ENCODE results near the gene PRR5L.

The PRR5L gene

DNA sequence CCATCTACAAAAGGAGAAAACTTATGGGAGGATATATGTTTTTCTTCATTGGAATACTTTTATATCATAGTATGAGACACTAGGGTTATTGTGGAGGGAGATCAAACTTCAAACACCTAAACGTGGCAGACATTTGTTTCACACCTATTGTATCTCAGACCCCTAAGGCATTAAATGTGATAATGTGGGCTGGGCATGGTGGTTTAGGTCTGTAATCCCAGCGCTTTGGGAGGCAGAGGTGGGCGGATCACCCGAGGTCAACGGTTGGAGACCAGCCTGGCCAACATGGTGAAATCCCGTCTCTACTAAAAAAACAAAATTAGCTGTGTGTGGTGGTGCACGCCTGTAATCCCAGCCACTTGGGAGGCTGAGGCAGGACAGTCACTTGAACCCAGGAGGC, 75.5 kb downstream of the PRR5L start:
- H3K27ac ChIP-seq (replicated peaks): no peak overlapping the region
- H3K4me3 ChIP-seq (replicated peaks; ENCODE audit: insufficient read depth, low read length): no peak overlapping the region
- TF ChIP-seq, protein P1, sequence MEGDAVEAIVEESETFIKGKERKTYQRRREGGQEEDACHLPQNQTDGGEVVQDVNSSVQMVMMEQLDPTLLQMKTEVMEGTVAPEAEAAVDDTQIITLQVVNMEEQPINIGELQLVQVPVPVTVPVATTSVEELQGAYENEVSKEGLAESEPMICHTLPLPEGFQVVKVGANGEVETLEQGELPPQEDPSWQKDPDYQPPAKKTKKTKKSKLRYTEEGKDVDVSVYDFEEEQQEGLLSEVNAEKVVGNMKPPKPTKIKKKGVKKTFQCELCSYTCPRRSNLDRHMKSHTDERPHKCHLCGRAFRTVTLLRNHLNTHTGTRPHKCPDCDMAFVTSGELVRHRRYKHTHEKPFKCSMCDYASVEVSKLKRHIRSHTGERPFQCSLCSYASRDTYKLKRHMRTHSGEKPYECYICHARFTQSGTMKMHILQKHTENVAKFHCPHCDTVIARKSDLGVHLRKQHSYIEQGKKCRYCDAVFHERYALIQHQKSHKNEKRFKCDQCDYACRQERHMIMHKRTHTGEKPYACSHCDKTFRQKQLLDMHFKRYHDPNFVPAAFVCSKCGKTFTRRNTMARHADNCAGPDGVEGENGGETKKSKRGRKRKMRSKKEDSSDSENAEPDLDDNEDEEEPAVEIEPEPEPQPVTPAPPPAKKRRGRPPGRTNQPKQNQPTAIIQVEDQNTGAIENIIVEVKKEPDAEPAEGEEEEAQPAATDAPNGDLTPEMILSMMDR (IDR thresholded peaks at IDR 0.05; ENCODE audit: insufficient read depth, low read length): no peak
- TF ChIP-seq POLR2AphosphoS5 (IDR thresholded peaks at IDR 0.05; ENCODE audit: low read depth): no peak
- TF ChIP-seq, protein P2, sequence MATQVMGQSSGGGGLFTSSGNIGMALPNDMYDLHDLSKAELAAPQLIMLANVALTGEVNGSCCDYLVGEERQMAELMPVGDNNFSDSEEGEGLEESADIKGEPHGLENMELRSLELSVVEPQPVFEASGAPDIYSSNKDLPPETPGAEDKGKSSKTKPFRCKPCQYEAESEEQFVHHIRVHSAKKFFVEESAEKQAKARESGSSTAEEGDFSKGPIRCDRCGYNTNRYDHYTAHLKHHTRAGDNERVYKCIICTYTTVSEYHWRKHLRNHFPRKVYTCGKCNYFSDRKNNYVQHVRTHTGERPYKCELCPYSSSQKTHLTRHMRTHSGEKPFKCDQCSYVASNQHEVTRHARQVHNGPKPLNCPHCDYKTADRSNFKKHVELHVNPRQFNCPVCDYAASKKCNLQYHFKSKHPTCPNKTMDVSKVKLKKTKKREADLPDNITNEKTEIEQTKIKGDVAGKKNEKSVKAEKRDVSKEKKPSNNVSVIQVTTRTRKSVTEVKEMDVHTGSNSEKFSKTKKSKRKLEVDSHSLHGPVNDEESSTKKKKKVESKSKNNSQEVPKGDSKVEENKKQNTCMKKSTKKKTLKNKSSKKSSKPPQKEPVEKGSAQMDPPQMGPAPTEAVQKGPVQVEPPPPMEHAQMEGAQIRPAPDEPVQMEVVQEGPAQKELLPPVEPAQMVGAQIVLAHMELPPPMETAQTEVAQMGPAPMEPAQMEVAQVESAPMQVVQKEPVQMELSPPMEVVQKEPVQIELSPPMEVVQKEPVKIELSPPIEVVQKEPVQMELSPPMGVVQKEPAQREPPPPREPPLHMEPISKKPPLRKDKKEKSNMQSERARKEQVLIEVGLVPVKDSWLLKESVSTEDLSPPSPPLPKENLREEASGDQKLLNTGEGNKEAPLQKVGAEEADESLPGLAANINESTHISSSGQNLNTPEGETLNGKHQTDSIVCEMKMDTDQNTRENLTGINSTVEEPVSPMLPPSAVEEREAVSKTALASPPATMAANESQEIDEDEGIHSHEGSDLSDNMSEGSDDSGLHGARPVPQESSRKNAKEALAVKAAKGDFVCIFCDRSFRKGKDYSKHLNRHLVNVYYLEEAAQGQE (IDR thresholded peaks at IDR 0.05; ENCODE audit: insufficient replicate concordance, low read depth): no peak
- no peak for TF ChIP-seq SPI1 (IDR thresholded peaks at IDR 0.05; ENCODE audit: borderline replicate concordance, low read depth)
- no peak for TF ChIP-seq GABPA (IDR thresholded peaks at IDR 0.05; ENCODE audit: low read depth)
- H3K27me3 ChIP-seq (ENCODE audit: insufficient read depth, poor library complexity, severe bottlenecking): peaks cover 26% of the 10 kb centered on the region
- DNase-seq (ENCODE audit: low read depth in 1 of 2, low spot score in 1 of 2): no peak

DNA sequence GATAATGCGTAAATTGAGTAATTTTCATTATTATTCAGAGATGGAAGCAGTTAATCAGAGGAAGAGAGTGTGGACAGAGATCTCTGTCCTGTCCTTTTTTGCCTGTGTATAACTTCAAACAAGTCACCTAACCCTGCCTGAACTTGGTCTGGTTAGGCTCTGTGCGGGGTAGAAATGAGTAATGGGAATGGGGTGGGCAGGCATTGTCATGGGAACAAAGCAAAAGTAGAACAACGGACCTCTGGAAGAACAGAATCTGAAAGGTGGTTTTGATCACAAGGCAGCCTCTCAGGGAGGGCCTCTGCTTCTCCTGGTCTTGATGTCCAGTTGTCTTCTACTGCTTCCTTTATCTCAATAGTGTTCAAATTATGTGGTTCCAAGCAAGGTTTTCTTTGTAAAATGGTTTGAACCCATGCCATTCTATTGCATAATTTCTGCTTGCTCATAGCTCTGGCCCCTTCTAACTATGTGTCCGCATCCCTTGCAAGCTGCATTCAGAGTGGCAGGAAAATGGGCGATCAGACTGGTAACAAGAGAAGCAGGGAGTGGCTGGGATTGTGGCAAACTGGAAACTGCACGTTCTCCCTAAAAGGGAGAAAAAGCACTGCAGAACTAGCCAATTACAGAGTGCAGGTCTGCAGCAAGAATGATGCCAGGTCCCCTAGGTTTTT, 76.1 kb downstream of the PRR5L start:
- no peak overlapping the region for H3K27ac ChIP-seq (replicated peaks)
- H3K27me3 ChIP-seq (ENCODE audit: insufficient read depth, poor library complexity, severe bottlenecking): peaks cover 32% of the 10 kb centered on the region
- no peak for DNase-seq (ENCODE audit: low read depth in 1 of 2, low spot score in 1 of 2)
- TF ChIP-seq SPI1 (IDR thresholded peaks at IDR 0.05; ENCODE audit: borderline replicate concordance, low read depth) (no peak), POLR2AphosphoS5 (IDR thresholded peaks at IDR 0.05; ENCODE audit: low read depth) (no peak), GABPA (IDR thresholded peaks at IDR 0.05; ENCODE audit: low read depth) (no peak)
- TF ChIP-seq, protein P1 (IDR thresholded peaks at IDR 0.05; ENCODE audit: insufficient read depth, low read length): no peak
- TF ChIP-seq, protein P2 (IDR thresholded peaks at IDR 0.05; ENCODE audit: insufficient replicate concordance, low read depth): no peak
- no peak overlapping the region for H3K4me3 ChIP-seq (replicated peaks; ENCODE audit: insufficient read depth, low read length)

DNA sequence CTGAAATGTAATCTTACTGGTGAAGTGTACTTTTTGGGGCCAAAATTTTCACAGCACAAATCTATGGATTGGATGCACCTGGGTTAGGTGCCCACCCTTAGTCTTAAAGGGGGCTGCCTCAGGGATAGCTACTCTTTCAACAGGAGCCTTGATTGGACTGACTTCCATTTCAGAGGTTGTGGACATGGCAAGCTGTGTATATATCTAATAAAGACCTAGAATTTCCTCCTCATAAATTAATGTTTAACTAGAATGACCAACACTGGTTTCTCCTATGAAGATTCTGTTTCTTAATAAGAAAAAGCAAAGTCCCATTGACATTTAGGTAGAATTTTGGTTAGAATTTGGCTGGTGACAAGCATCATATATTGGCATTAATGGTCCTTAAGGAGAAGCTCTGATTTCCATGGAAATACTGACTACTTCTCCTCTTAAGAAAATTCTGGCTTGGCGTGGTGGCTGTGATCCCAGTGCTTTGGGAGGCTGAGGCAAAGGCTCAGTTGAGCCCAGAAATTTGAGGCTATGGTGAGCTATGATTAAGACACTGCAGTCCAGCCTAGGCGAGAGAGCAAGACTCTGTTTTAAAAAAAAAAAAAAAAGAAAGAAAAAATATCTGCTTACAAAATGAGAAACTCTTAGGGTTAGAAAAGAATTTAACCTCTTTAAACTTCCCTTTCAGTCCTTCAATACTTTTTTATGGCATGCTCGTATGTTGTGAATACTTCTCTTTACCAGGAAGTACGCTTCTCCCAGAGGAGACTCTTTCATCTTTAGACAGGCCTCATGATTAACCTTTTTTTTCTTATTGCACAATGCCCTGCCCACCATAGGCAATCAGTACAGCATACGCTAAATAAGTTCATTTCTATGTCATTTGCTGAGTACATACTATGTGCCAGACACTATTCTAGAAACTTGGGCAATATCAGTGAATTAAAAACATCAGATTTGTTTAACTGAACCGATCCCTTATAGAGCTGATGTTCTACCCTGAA, 77.2 kb downstream of the PRR5L start:
- TF ChIP-seq SPI1 (IDR thresholded peaks at IDR 0.05; ENCODE audit: borderline replicate concordance, low read depth) (no peak), POLR2AphosphoS5 (IDR thresholded peaks at IDR 0.05; ENCODE audit: low read depth) (no peak), GABPA (IDR thresholded peaks at IDR 0.05; ENCODE audit: low read depth) (no peak)
- TF ChIP-seq, protein P1 (IDR thresholded peaks at IDR 0.05; ENCODE audit: insufficient read depth, low read length): no peak
- TF ChIP-seq, protein P2 (IDR thresholded peaks at IDR 0.05; ENCODE audit: insufficient replicate concordance, low read depth): no peak
- Histone ChIP-seq H3K4me3 (replicated peaks; ENCODE audit: insufficient read depth, low read length) (no peak overlapping the region), H3K27ac (replicated peaks) (no peak overlapping the region), H3K27me3 (ENCODE audit: insufficient read depth, poor library complexity, severe bottlenecking) (peaks cover 38% of the 10 kb centered on the region)
- DNase-seq (ENCODE audit: low read depth in 1 of 2, low spot score in 1 of 2): no peak
